HEK293T (cell line): ENCODE measurements around the gene TMEM61.

ENCODE experiments used
- ARNT ChIP-seq: fragments of 450-650 bp; IDR thresholded peaks from 2 replicates; pipeline ENCODE4 v1.6.1; 2017; ENCODE audit warnings: mild to moderate bottlenecking
- BHLHE40 ChIP-seq: fragments of 450-650 bp; IDR thresholded peaks from 2 replicates; pipeline ENCODE4 v1.6.1; 2016; ENCODE audit warnings: mild to moderate bottlenecking, moderate library complexity, borderline replicate concordance
- ELF4 ChIP-seq: fragments of 450-650 bp; IDR thresholded peaks from 2 replicates; pipeline ENCODE4 v1.6.1; 2017; ENCODE audit warnings: antibody characterized with exemption
- FOXA1 ChIP-seq: fragments of 450-650 bp; IDR thresholded peaks from 2 replicates; pipeline ENCODE4 v1.6.1; 2016; ENCODE audit warnings: mild to moderate bottlenecking
- FOXK2 ChIP-seq: fragments of 450-650 bp; IDR thresholded peaks from 2 replicates; pipeline ENCODE4 v1.6.1; 2016; ENCODE audit warnings: mild to moderate bottlenecking
- FOXM1 ChIP-seq: fragments of 450-650 bp; IDR thresholded peaks from 2 replicates; pipeline ENCODE4 v1.6.1; 2017; ENCODE audit warnings: mild to moderate bottlenecking, borderline replicate concordance
- HDGF ChIP-seq: fragments of 450-650 bp; IDR thresholded peaks from 2 replicates; pipeline ENCODE4 v1.6.1; 2017; ENCODE audit warnings: antibody characterized with exemption, borderline replicate concordance
- L3MBTL2 ChIP-seq: fragments of 450-650 bp; conservative IDR thresholded peaks from 2 replicates; pipeline ENCODE4 v1.6.1; 2016; ENCODE audit warnings: mild to moderate bottlenecking
- LEF1 ChIP-seq: fragments of 450-650 bp; IDR thresholded peaks from 2 replicates; pipeline ENCODE4 v1.6.1; 2017; ENCODE audit warnings: mild to moderate bottlenecking, borderline replicate concordance
- NFRKB ChIP-seq: fragments of 450-650 bp; IDR thresholded peaks from 2 replicates; pipeline ENCODE4 v1.6.1; 2016; ENCODE audit warnings: mild to moderate bottlenecking, moderate library complexity
- SP1 ChIP-seq: fragments of 450-650 bp; IDR thresholded peaks from 2 replicates; pipeline ENCODE4 v1.6.1; 2017
- SUZ12 ChIP-seq: fragments of 450-650 bp; IDR thresholded peaks from 2 replicates; pipeline ENCODE4 v1.6.1; 2016; ENCODE audit warnings: mild to moderate bottlenecking
- TARDBP ChIP-seq: fragments of 450-650 bp; IDR thresholded peaks from 2 replicates; pipeline ENCODE4 v1.6.1; 2016
- TF ChIP-seq, protein P1 (sequence below): fragments of 450-650 bp; IDR thresholded peaks from 2 replicates; pipeline ENCODE4 v1.6.1; 2016

- TF ChIP-seq FOXA1 (no peak), BHLHE40 (no peak), FOXM1 (no peak), HDGF (no peak), NFRKB (no peak), SP1 (no peak), L3MBTL2 (no peak), ARNT (no peak), TARDBP (no peak), ELF4 (no peak), FOXK2 (no peak), LEF1 (no peak), SUZ12 (no peak)
- TF ChIP-seq, protein P1, sequence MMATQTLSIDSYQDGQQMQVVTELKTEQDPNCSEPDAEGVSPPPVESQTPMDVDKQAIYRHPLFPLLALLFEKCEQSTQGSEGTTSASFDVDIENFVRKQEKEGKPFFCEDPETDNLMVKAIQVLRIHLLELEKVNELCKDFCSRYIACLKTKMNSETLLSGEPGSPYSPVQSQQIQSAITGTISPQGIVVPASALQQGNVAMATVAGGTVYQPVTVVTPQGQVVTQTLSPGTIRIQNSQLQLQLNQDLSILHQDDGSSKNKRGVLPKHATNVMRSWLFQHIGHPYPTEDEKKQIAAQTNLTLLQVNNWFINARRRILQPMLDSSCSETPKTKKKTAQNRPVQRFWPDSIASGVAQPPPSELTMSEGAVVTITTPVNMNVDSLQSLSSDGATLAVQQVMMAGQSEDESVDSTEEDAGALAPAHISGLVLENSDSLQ: no peak
These were observed 43.6 kb upstream of the TMEM61 start for GRCh38 chr1:54936791-54937190.
